GM12878 (cell line): ENCODE results near the gene CACNA2D3. TPM values are rescaled to one million over a fixed set of nuclear protein-coding genes. Genes with fewer than 3 reads are reported as not detected.

ENCODE experiments used
- ATAC-seq: fragments of 200-7000 bp; cut with Tn5 transposase; 3 replicates; pipeline ENCODE4 v1.9.1; 2020; ENCODE audit warnings: mild to moderate bottlenecking, moderate library complexity
- BruUV-seq: library from RNA; stranded (reverse); fragments of 400-500 nt; replicated peaks from 2 replicates; lab custom pipeline; 2021; lab: Mats Ljungman, UMichigan
- CTCF ChIA-PET: fragments of 300-600 bp; sonication (Branson Sonifier 250); formaldehyde crosslinking; extraction: SDS; loops from one replicate; lab custom pipeline; 2021; ENCODE audit warnings: inconsistent platforms; lab: Yijun Ruan, JAX
- POLR2A ChIA-PET: fragments of 350-600 bp; formaldehyde crosslinking; extraction: SDS; loops from one replicate; lab custom pipeline; 2021; ENCODE audit warnings: inconsistent platforms; lab: Charles Lee
- RAD21 ChIA-PET: fragments of 300-600 bp; sonication (Branson Sonifier 250); formaldehyde crosslinking; loops from one replicate; lab custom pipeline; 2023; ENCODE audit warnings: antibody characterized with exemption; ENCODE audit not compliant: unreplicated experiment; lab: Charles Lee
- SMC1A ChIA-PET: fragments of 300-600 bp; sonication (Branson Sonifier 250); formaldehyde crosslinking; loops from one replicate; lab custom pipeline; 2023; ENCODE audit not compliant: unreplicated experiment, uncharacterized antibody; lab: Charles Lee
- DNase-seq: peaks from one replicate; pipeline ENCODE4 v3.0.0-alpha.2; 2011; ENCODE audit warnings: low read depth, low spot score
- FAIRE-seq: peaks from 3 replicates; lab custom pipeline; 2011; peaks lifted over from hg19 to GRCh38; lab: Jason Lieb, UNC
- H2AFZ ChIP-seq: 2 replicates; pipeline ENCODE4 v1.6.0; 2011; ENCODE audit warnings: low read depth, low read length, control low read depth; ENCODE audit not compliant: control insufficient read depth
- H3K27ac ChIP-seq: 2 replicates; pipeline ENCODE4 v1.5.1; 2011; ENCODE audit warnings: control low read depth; ENCODE audit not compliant: control insufficient read depth, insufficient read depth
- H3K27me3 ChIP-seq, 2 experiments: replicated peaks in 1 of 2; 2 replicates each; pipeline versions ENCODE4 v1.6.0 to v1.6.1; 2011; ENCODE audit warnings: low read length in 1 of 2; ENCODE audit not compliant: control insufficient read depth in 2 of 2, insufficient read depth in 2 of 2
- H3K36me3 ChIP-seq, 2 experiments: 2 replicates each; pipeline ENCODE4 v1.5.1; 2011; ENCODE audit warnings: low read length in 1 of 2; ENCODE audit not compliant: control insufficient read depth in 2 of 2, insufficient read depth in 2 of 2
- H3K4me1 ChIP-seq: 2 replicates; pipeline ENCODE4 v1.6.1; 2011; ENCODE audit warnings: mild to moderate bottlenecking, low read length, moderate library complexity, mixed read lengths; ENCODE audit not compliant: control insufficient read depth, insufficient read depth
- H3K4me2 ChIP-seq: 2 replicates; pipeline ENCODE4 v1.6.0; 2011; ENCODE audit warnings: control low read depth; ENCODE audit not compliant: control insufficient read depth, insufficient read depth
- H3K4me3 ChIP-seq: fragments of 200-600 bp; sonication (generic); 2 replicates; pipeline ENCODE4 v1.5.1; 2016
- H3K79me2 ChIP-seq: 2 replicates; pipeline ENCODE4 v1.6.0; 2011; ENCODE audit warnings: low read length; ENCODE audit not compliant: control insufficient read depth, insufficient read depth
- H3K9ac ChIP-seq: 2 replicates; pipeline ENCODE4 v1.8.0; 2011; ENCODE audit warnings: low read length, control low read depth, mixed read lengths; ENCODE audit not compliant: control insufficient read depth, insufficient read depth
- H3K9me3 ChIP-seq: replicated peaks from 3 replicates; pipeline ENCODE4 v1.5.1; 2011; ENCODE audit warnings: mild to moderate bottlenecking, low read length; ENCODE audit not compliant: control insufficient read depth, insufficient read depth
- H4K20me1 ChIP-seq: 2 replicates; pipeline ENCODE4 v1.6.0; 2011; ENCODE audit not compliant: control insufficient read depth, insufficient read depth
- BRCA1 ChIP-seq: IDR thresholded peaks from 2 replicates; pipeline ENCODE4 v1.6.1; 2011; ENCODE audit warnings: low read depth, low read length, improper control_type of control experiment
- CREM ChIP-seq: IDR thresholded peaks from 2 replicates; pipeline ENCODE4 v1.6.1; 2014; ENCODE audit warnings: antibody characterized with exemption, low read depth
- FOXK2 ChIP-seq: fragments of 450-650 bp; IDR thresholded peaks from 2 replicates; pipeline ENCODE4 v1.6.1; 2017; ENCODE audit warnings: mild to moderate bottlenecking, moderate library complexity
- IKZF1 ChIP-seq: fragments of 450-650 bp; conservative IDR thresholded peaks from 2 replicates; pipeline ENCODE4 v1.6.1; 2017; ENCODE audit warnings: antibody characterized with exemption, mild to moderate bottlenecking
- IRF4 ChIP-seq: IDR thresholded peaks from 2 replicates; pipeline ENCODE4 v1.6.1; 2011; ENCODE audit warnings: low read depth, low read length
- MLLT1 ChIP-seq: fragments of 450-650 bp; IDR thresholded peaks from 2 replicates; pipeline ENCODE4 v1.6.1; 2016; ENCODE audit warnings: mild to moderate bottlenecking
- MTA2 ChIP-seq: fragments of 450-650 bp; IDR thresholded peaks from 2 replicates; pipeline ENCODE4 v1.6.1; 2016; ENCODE audit warnings: low read depth, mild to moderate bottlenecking, moderate library complexity
- RB1 ChIP-seq: fragments of 450-650 bp; formaldehyde crosslinking; IDR thresholded peaks from 2 replicates; pipeline ENCODE4 v1.6.1; 2017; ENCODE audit warnings: mild to moderate bottlenecking, borderline replicate concordance
- RCOR1 ChIP-seq: conservative IDR thresholded peaks from 2 replicates; pipeline ENCODE4 v1.6.1; 2012; ENCODE audit warnings: low read depth, low read length, improper control_type of control experiment
- WGBS: methylation state at CpG from one replicate; pipeline ENCODE4 v1.1.6; 2016; ENCODE audit warnings: low lambda C conversion rate; ENCODE audit not compliant: insufficient replicate concordance, insufficient coverage; ENCODE audit errors: missing lambda C conversion rate; 5-methylcytosine and 5-hydroxymethylcytosine counted together
- in situ Hi-C: fragments of 300-500 bp; cut with MboI; formaldehyde crosslinking; loops from 9 replicates; pipeline ENCODE4 v1.14.3; 2018; ENCODE audit warnings: mixed read lengths
- intact Hi-C: fragments of 100-400 bp; cut with micrococcal nuclease; formaldehyde crosslinking; loops from one replicate; pipeline ENCODE4 v1.14.2; 2022; ENCODE audit not compliant: unreplicated experiment
- polyA plus RNA-seq, 11 experiments: library from polyadenylated mRNA; depleted of rRNA in 4 of 11; unstranded in 6 of 11; stranded (reverse) in 5 of 11; fragments of >200 nt; fragmentation: Nextera tagmentation in 4 of 11; fragmentation: Illumina TruSeq in 1 of 11; extraction: Ambion mirVana in 4 of 11; extraction: Trizol in 1 of 11; gene quantifications; 1 replicate in 1 of 11; 2 replicates in 10 of 11; pipeline versions ENCODE4 v1.2.1 to v1.2.3, GENCODE V29; 2011 to 2016; ENCODE audit warnings: inconsistent platforms in 2 of 11, missing spikeins in 2 of 11, low read depth in 1 of 11
- total RNA-seq, 4 experiments: library from RNA; depleted of rRNA in 3 of 4; stranded (reverse); fragments of >200 nt in 3 of 4; fragmentation: Illumina TruSeq in 1 of 4; extraction: Trizol in 1 of 4; gene quantifications; 2 replicates each; pipeline versions ENCODE4 v1.2.1 to v1.2.3, GENCODE V29; 2013 to 2021

Gene CACNA2D3
- total and polyA plus RNA-seq, 10 of the 15 experiments (the other 5 are each of a cell fraction or from before 2014, with no cell fraction given): not detected

- SMC1A ChIA-PET: no interaction called here
- no peak overlapping the region for H3K9ac ChIP-seq
- no peaks in the 10 kb centered on the region for H3K9me3 ChIP-seq
- no peaks in the 10 kb centered on the region for H3K36me3 ChIP-seq
- WGBS: 19% methylated on average over 4 of the region's 4 CpGs
- 0 out of 4 replicates have a peak, but pooled peaks cover 0 to 2% of the 10 kb centered on the region in 2 experiments for H3K27me3 ChIP-seq
- H3K4me3 ChIP-seq: no peak overlapping the region
- no peak overlapping the region for H3K4me2 ChIP-seq
- no peaks in the 10 kb centered on the region for H3K79me2 ChIP-seq
- no TSS peak for BruUV-seq
- FAIRE-seq (no peak), DNase-seq (no peak), ATAC-seq (no peak)
- no peak for TF ChIP-seq CREM
- intact Hi-C loops (loop anchor here (10.0 kb wide), 1 partner anchor 205 kb away; no protein-coding TSS in a partner anchor), in situ Hi-C loops (no loop called here)
- RAD21 ChIA-PET: no interaction called here
- no peaks in the 10 kb centered on the region for H4K20me1 ChIP-seq
- CTCF ChIA-PET: no interaction called here
- H2AFZ ChIP-seq: no peak overlapping the region
- POLR2A ChIA-PET: no interaction called here
- no peaks in the 10 kb centered on the region for H3K4me1 ChIP-seq
- H3K27ac ChIP-seq: no peak overlapping the region
Measured at GRCh38 chr3:54139630-54140029, 17.3 kb downstream of the CACNA2D3 start.

GRCh38 chr3:54144284-54144683 lies 21.9 kb downstream of the CACNA2D3 start:
- SMC1A ChIA-PET: no interaction called here

More at GRCh38 chr3:54144284-54144683, 21.9 kb downstream of the CACNA2D3 start:
- Histone ChIP-seq H3K79me2 (no peaks in the 10 kb centered on the region), H3K4me2 (no peak overlapping the region), H3K4me1 (no peaks in the 10 kb centered on the region), H3K4me3 (no peak overlapping the region), H3K9me3 (no peaks in the 10 kb centered on the region), H2AFZ (no peak overlapping the region), H3K9ac (no peak overlapping the region), H3K27ac (no peak overlapping the region), H3K27me3 (no peaks in the 10 kb centered on the region), H4K20me1 (no peaks in the 10 kb centered on the region), H3K36me3 (no peaks in the 10 kb centered on the region)
- WGBS: 77% methylated on average over 2 of the region's 2 CpGs
- DNase-seq (no peak), FAIRE-seq (no peak), ATAC-seq (no peak)
- ChIA-PET CTCF (interaction anchor here (0.6 kb wide), 1 partner anchor 229 kb away, joined by 3 read pairs; no protein-coding TSS in a partner anchor), POLR2A (no interaction called here), RAD21 (no interaction called here)
- in situ Hi-C loops (no loop called here), intact Hi-C loops (loop anchor here (10.0 kb wide), 1 partner anchor 209 kb away; no protein-coding TSS in a partner anchor)
- BruUV-seq: no TSS peak
- TF ChIP-seq RCOR1 (no peak), MTA2 (no peak), IRF4 (no peak), MLLT1 (no peak), BRCA1 (no peak), FOXK2 (no peak), RB1 (no peak), IKZF1 (no peak)
